ENCODE measurements around the gene LCP2. TPM values are rescaled to one million over a fixed set of nuclear protein-coding genes. Genes with fewer than 3 reads are reported as not detected.

LCP2 gene
- total RNA-seq, 1 experiment from 2014 or later: not detected

- no peaks in the 10 kb centered on the region for H3K9me3 ChIP-seq (ENCODE audit: low read length)
- no peak overlapping the region for H3K4me3 ChIP-seq (ENCODE audit: low read length)
- ATAC-seq (no peak), DNase-seq (no peak)
- TF ChIP-seq EZH2phosphoT487 (IDR thresholded peaks at IDR 0.05; ENCODE audit: borderline replicate concordance, low read length): no peak
- TF ChIP-seq EZH2 (IDR thresholded peaks at IDR 0.05; ENCODE audit: low read length, unreplicated experiment): no peak
- no peak for TF ChIP-seq CTCF (conservative IDR thresholded peaks at IDR 0.05; ENCODE audit: low read depth, low read length)
- H4K20me1 ChIP-seq (ENCODE audit: low read length): no peaks in the 10 kb centered on the region
- no peaks in the 10 kb centered on the region for H3K79me2 ChIP-seq (ENCODE audit: low read length)
- no peaks in the 10 kb centered on the region for H3K9me2 ChIP-seq (replicated peaks; ENCODE audit: low read length)
- no peak overlapping the region for H2AFZ ChIP-seq (ENCODE audit: low read length)
- peaks cover 46% of the 10 kb centered on the region for H3K27me3 ChIP-seq (ENCODE audit: low read length)
- ChIA-PET CTCF (no interaction called here), POLR2A (ENCODE audit: unreplicated experiment) (no interaction called here)
- no peaks in the 10 kb centered on the region for H3K4me1 ChIP-seq (ENCODE audit: insufficient read depth, low read length)
- H3K9ac ChIP-seq (ENCODE audit: low read length): no peak overlapping the region
- intact Hi-C loops (cut with micrococcal nuclease): no loop called here
- no peaks in the 10 kb centered on the region for H3K36me3 ChIP-seq (ENCODE audit: low read depth, low read length)
- no peaks in the 10 kb centered on the region for H3F3A ChIP-seq (ENCODE audit: low read length, unreplicated experiment)
- H3K27ac ChIP-seq (ENCODE audit: low read length): no peak overlapping the region
- BruUV-seq (replicated peaks): no TSS peak
- no peak overlapping the region for H3K4me2 ChIP-seq (ENCODE audit: low read length)
Observed at GRCh38 chr5:170285181-170285580, 12.4 kb downstream of the LCP2 start.

GRCh38 chr5:170284231-170284630, 13.3 kb downstream of the LCP2 start:
- H3K27ac ChIP-seq (ENCODE audit: low read length): no peak overlapping the region
- ChIA-PET POLR2A (ENCODE audit: unreplicated experiment) (no interaction called here), CTCF (no interaction called here)
- no peaks in the 10 kb centered on the region for H3K79me2 ChIP-seq (ENCODE audit: low read length)
- DNase-seq (no peak), ATAC-seq (no peak)
- no peak overlapping the region for H2AFZ ChIP-seq (ENCODE audit: low read length)
- BruUV-seq (replicated peaks): no TSS peak
- no peak overlapping the region for H3K4me3 ChIP-seq (ENCODE audit: low read length)
- intact Hi-C loops (cut with micrococcal nuclease): no loop called here
- H3K36me3 ChIP-seq (ENCODE audit: low read depth, low read length): no peaks in the 10 kb centered on the region
- TF ChIP-seq EZH2phosphoT487 (IDR thresholded peaks at IDR 0.05; ENCODE audit: borderline replicate concordance, low read length) (no peak), EZH2 (IDR thresholded peaks at IDR 0.05; ENCODE audit: low read length, unreplicated experiment) (no peak), CTCF (conservative IDR thresholded peaks at IDR 0.05; ENCODE audit: low read depth, low read length) (no peak)
- peaks cover 41% of the 10 kb centered on the region; the same call in 1 of the 2 replicates for H3K27me3 ChIP-seq (ENCODE audit: low read length)
- no peaks in the 10 kb centered on the region for H3K9me2 ChIP-seq (replicated peaks; ENCODE audit: low read length)
- no peak overlapping the region for H3K9ac ChIP-seq (ENCODE audit: low read length)
- no peak overlapping the region for H3K4me2 ChIP-seq (ENCODE audit: low read length)
- no peaks in the 10 kb centered on the region for H4K20me1 ChIP-seq (ENCODE audit: low read length)
- H3K4me1 ChIP-seq (ENCODE audit: insufficient read depth, low read length): no peaks in the 10 kb centered on the region
- no peaks in the 10 kb centered on the region for H3K9me3 ChIP-seq (ENCODE audit: low read length)
- H3F3A ChIP-seq (ENCODE audit: low read length, unreplicated experiment): no peaks in the 10 kb centered on the region

- no peak overlapping the region for H3K9ac ChIP-seq (ENCODE audit: low read length)
- intact Hi-C loops (cut with micrococcal nuclease): no loop called here
Observed at GRCh38 chr5:170283296-170283695, 14.3 kb downstream of the LCP2 start.

More at GRCh38 chr5:170283296-170283695, 14.3 kb downstream of the LCP2 start:
- H3K9me2 ChIP-seq (replicated peaks; ENCODE audit: low read length): no peaks in the 10 kb centered on the region
- ChIA-PET POLR2A (ENCODE audit: unreplicated experiment) (no interaction called here), CTCF (no interaction called here)
- DNase-seq (no peak), ATAC-seq (no peak)
- H3F3A ChIP-seq (ENCODE audit: low read length, unreplicated experiment): no peaks in the 10 kb centered on the region
- H3K4me1 ChIP-seq (ENCODE audit: insufficient read depth, low read length): no peaks in the 10 kb centered on the region
- H3K27ac ChIP-seq (ENCODE audit: low read length): no peak overlapping the region
- TF ChIP-seq EZH2 (IDR thresholded peaks at IDR 0.05; ENCODE audit: low read length, unreplicated experiment) (no peak), EZH2phosphoT487 (IDR thresholded peaks at IDR 0.05; ENCODE audit: borderline replicate concordance, low read length) (no peak), CTCF (conservative IDR thresholded peaks at IDR 0.05; ENCODE audit: low read depth, low read length) (no peak)
- H3K27me3 ChIP-seq (ENCODE audit: low read length): peaks cover 37% of the 10 kb centered on the region; the same call in 1 of the 2 replicates
- no peaks in the 10 kb centered on the region for H3K79me2 ChIP-seq (ENCODE audit: low read length)
- H4K20me1 ChIP-seq (ENCODE audit: low read length): no peaks in the 10 kb centered on the region
- no TSS peak for BruUV-seq (replicated peaks)
- H3K4me3 ChIP-seq (ENCODE audit: low read length): no peak overlapping the region
- no peaks in the 10 kb centered on the region for H3K36me3 ChIP-seq (ENCODE audit: low read depth, low read length)
- no peak overlapping the region for H3K4me2 ChIP-seq (ENCODE audit: low read length)
- no peak overlapping the region for H2AFZ ChIP-seq (ENCODE audit: low read length)
- H3K9me3 ChIP-seq (ENCODE audit: low read length): no peaks in the 10 kb centered on the region
